Superior temporal gyrus (tissue), 1 donor: ENCODE measurements around the gene PET117.
A peak's percentile ranks its signal among the peaks of the same experiment; 100 is the strongest.
"Not testable (repeated sequence)": the region's sequence is repeated elsewhere in the genome, so short reads cannot be mapped to it uniquely, and the experiment has no call there.

Experiments
- DNase-seq: peaks from one replicate; pipeline ENCODE4 v3.0.0-alpha.2; 2016; ENCODE audit errors: extremely low spot score

Gene PET117

DNA sequence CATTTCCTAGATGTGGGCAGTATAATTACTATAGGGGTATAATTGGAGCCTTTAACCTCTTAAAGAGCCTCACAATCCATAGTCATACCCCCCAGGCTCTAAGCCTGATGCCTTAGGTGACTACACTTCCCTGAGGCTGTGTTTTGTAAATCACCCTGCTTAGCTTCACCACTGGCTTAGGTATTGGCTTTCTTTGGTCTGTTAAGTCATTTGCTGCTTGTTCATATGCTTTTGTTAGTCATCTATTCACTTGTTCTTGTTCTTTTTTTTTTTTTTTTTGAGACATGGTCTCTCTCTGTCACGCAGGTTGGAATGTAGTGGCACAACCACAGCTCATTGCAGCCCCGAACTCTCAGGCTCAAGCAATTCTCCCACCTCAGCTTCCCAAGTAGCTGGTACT lies 26.7 kb downstream of the PET117 start:
- DNase-seq, result no peak

DNA sequence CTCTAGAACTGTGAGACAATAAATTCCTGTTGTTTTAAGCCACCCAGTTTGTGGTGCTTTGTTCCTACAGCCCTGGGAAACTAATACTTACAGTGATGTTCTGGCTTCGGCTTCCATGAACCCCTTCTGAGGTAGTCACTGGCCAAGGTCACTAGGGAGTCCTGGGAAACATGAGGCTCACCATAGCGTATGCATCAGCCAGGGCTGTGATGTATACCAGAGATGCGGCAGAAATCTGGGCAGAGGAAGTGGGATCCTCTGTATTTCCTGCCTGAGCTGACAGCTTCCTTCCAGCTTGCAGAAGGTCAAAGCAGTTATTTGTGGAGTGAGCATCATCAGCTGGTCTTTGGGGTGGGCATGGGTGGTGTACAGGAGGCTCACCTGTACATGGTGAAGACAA lies 27.9 kb downstream of the PET117 start:
- no peak for DNase-seq

GRCh38 chr20:18166241-18166881 lies 28.7 kb downstream of the PET117 start:
- DNase-seq, result no peak

DNA sequence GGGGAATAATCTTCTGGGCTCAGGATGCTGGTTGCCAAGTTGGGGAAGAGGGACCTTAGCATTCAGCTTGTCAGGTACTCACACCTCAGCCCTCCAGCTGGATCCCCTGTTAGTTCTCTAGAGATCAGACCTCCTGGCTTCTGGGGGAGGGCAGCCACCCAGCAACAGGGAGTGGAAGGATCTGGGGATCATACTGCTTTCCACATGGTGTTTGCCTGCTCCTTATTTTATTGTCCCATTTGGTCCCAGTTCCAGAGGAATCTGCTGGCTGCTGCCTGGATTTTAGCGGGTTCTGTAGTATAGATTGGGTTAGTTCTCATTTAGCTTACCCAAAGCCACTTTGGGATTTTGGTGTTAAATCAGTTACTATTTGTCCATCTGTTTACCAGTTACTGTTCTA lies 29.3 kb downstream of the PET117 start:
- DNase-seq, result no peak

- no peak for DNase-seq
These were observed 34.7 kb downstream of the PET117 start for GRCh38 chr20:18172379-18172778.

- DNase-seq, result no peak
These were observed 37.4 kb downstream of the PET117 start for GRCh38 chr20:18174906-18175683.

- no peak for DNase-seq
These were observed 38.7 kb downstream of the PET117 start for GRCh38 chr20:18176318-18176785.

- not testable (repeated sequence) for DNase-seq
These were observed 42.7 kb downstream of the PET117 start for GRCh38 chr20:18180366-18180765.

- no peak for DNase-seq
These were observed 43.2 kb downstream of the PET117 start for GRCh38 chr20:18180815-18181214.

DNA sequence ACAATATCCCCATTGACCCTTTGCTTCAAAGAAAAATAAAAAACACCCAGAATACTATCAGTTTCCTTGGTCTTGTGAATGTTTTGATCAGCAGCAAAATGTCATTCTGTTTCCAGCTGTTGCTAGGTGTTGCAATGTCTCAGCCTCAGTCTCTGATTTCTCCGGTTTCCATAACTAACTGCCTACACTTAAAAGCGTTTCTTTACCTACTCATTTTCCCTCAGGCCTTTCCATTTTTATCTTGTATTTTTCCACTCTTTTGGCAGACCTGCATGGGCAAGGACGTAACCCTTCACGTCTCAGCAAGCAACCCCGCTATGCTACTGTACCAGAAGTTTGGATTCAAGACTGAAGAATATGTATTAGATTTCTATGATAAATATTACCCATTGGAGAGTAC lies 49.4 kb downstream of the PET117 start:
- no peak for DNase-seq

DNA sequence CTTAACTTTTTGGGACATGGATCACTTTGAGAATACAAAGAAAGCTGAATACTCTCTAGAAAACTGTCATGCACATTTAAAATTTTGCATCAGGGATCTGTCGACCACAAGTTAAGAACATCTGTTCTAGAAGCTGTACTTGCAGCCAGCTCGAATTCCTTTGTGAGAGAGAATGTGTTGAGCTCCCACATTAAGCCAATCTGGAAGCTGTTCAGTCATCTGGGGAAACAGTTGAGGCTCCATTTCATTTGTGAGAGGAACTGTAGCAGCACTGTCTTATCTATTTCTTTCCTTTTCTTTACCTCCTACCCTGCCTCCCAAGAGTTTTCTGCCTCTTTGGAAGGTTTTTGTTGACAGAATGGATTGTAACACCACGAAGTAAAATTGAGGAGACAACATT lies 50.8 kb downstream of the PET117 start:
- peak; percentile 24 for DNase-seq

GRCh38 chr20:18190338-18191233 lies 52.9 kb downstream of the PET117 start:
- DNase-seq, result no peak

GRCh38 chr20:18191306-18191705 lies 53.6 kb downstream of the PET117 start:
- no peak for DNase-seq
